ENCODE results near the gene NEO1.

The NEO1 gene

GRCh38 chr15:73325191-73325861 lies 273.1 kb downstream of the NEO1 start:
- WGBS (ENCODE audit: insufficient coverage, insufficient read length): no CpG with 5 or more reads among the region's 29 CpGs
- no peaks in the 10 kb centered on the region for H3K9me3 ChIP-seq (ENCODE audit: control insufficient read depth, insufficient read depth, low read length)
- H3K36me3 ChIP-seq (ENCODE audit: control insufficient read depth, insufficient read depth, low read length): peaks cover 6% of the 10 kb centered on the region
- no peak overlapping the region for H3K4me3 ChIP-seq (ENCODE audit: low read length)
- no peaks in the 10 kb centered on the region for H3K27me3 ChIP-seq (ENCODE audit: control insufficient read depth, insufficient read depth, low read length)
- no peak for DNase-seq (ENCODE audit: low read depth, low spot score)
- H3K27ac ChIP-seq (ENCODE audit: low read length): no peak overlapping the region
- no peaks in the 10 kb centered on the region for H3K4me1 ChIP-seq (ENCODE audit: control insufficient read depth, insufficient read depth, low read length)

- H3K36me3 ChIP-seq (ENCODE audit: control insufficient read depth, insufficient read depth, low read length): peaks cover 6% of the 10 kb centered on the region
- no CpG with 5 or more reads among the region's 4 CpGs for WGBS (ENCODE audit: insufficient coverage, insufficient read length)
- H3K4me1 ChIP-seq (ENCODE audit: control insufficient read depth, insufficient read depth, low read length): no peaks in the 10 kb centered on the region
- H3K27ac ChIP-seq (ENCODE audit: low read length): no peak overlapping the region
- no peak overlapping the region for H3K4me3 ChIP-seq (ENCODE audit: low read length)
- no peak for DNase-seq (ENCODE audit: low read depth, low spot score)
- H3K9me3 ChIP-seq (ENCODE audit: control insufficient read depth, insufficient read depth, low read length): no peaks in the 10 kb centered on the region
- H3K27me3 ChIP-seq (ENCODE audit: control insufficient read depth, insufficient read depth, low read length): no peaks in the 10 kb centered on the region
Observed at GRCh38 chr15:73326157-73326556, 273.9 kb downstream of the NEO1 start.

- Histone ChIP-seq H3K27ac (ENCODE audit: low read length) (no peak overlapping the region), H3K4me3 (ENCODE audit: low read length) (no peak overlapping the region), H3K36me3 (ENCODE audit: control insufficient read depth, insufficient read depth, low read length) (peaks cover 9% of the 10 kb centered on the region), H3K9me3 (ENCODE audit: control insufficient read depth, insufficient read depth, low read length) (no peaks in the 10 kb centered on the region), H3K27me3 (ENCODE audit: control insufficient read depth, insufficient read depth, low read length) (no peaks in the 10 kb centered on the region), H3K4me1 (ENCODE audit: control insufficient read depth, insufficient read depth, low read length) (no peaks in the 10 kb centered on the region)
- WGBS (ENCODE audit: insufficient coverage, insufficient read length): no CpG with 5 or more reads among the region's 12 CpGs
- DNase-seq (ENCODE audit: low read depth, low spot score): no peak
Observed at GRCh38 chr15:73328149-73328820, 276.0 kb downstream of the NEO1 start.

- no peak overlapping the region for H3K27ac ChIP-seq (ENCODE audit: low read length)
- WGBS (ENCODE audit: insufficient coverage, insufficient read length): no CpG with 5 or more reads among the region's 10 CpGs
Observed at GRCh38 chr15:73328981-73329380, 276.7 kb downstream of the NEO1 start.

GRCh38 chr15:73329501-73330200 lies 277.4 kb downstream of the NEO1 start:
- Histone ChIP-seq H3K9me3 (ENCODE audit: control insufficient read depth, insufficient read depth, low read length) (no peaks in the 10 kb centered on the region), H3K36me3 (ENCODE audit: control insufficient read depth, insufficient read depth, low read length) (0 out of 2 replicates have a peak, but pooled peaks cover 4% of the 10 kb centered on the region), H3K4me1 (ENCODE audit: control insufficient read depth, insufficient read depth, low read length) (no peaks in the 10 kb centered on the region), H3K4me3 (ENCODE audit: low read length) (no peak overlapping the region), H3K27me3 (ENCODE audit: control insufficient read depth, insufficient read depth, low read length) (no peaks in the 10 kb centered on the region), H3K27ac (ENCODE audit: low read length) (no peak overlapping the region)
- WGBS (ENCODE audit: insufficient coverage, insufficient read length): no CpG with 5 or more reads among the region's 21 CpGs
- DNase-seq (ENCODE audit: low read depth, low spot score): no peak

More at GRCh38 chr15:73328981-73329380, 276.7 kb downstream of the NEO1 start:
- DNase-seq (ENCODE audit: low read depth, low spot score): no peak
- Histone ChIP-seq H3K36me3 (ENCODE audit: control insufficient read depth, insufficient read depth, low read length) (peaks cover 4% of the 10 kb centered on the region; the same call in 1 of the 2 replicates), H3K27me3 (ENCODE audit: control insufficient read depth, insufficient read depth, low read length) (no peaks in the 10 kb centered on the region), H3K4me3 (ENCODE audit: low read length) (no peak overlapping the region), H3K9me3 (ENCODE audit: control insufficient read depth, insufficient read depth, low read length) (no peaks in the 10 kb centered on the region), H3K4me1 (ENCODE audit: control insufficient read depth, insufficient read depth, low read length) (no peaks in the 10 kb centered on the region)

- Histone ChIP-seq H3K4me1 (ENCODE audit: control insufficient read depth, insufficient read depth, low read length) (no peaks in the 10 kb centered on the region), H3K36me3 (ENCODE audit: control insufficient read depth, insufficient read depth, low read length) (0 out of 2 replicates have a peak, but pooled peaks cover 4% of the 10 kb centered on the region), H3K9me3 (ENCODE audit: control insufficient read depth, insufficient read depth, low read length) (no peaks in the 10 kb centered on the region), H3K27me3 (ENCODE audit: control insufficient read depth, insufficient read depth, low read length) (no peaks in the 10 kb centered on the region), H3K4me3 (ENCODE audit: low read length) (no peak overlapping the region), H3K27ac (ENCODE audit: low read length) (no peak overlapping the region)
- no peak for DNase-seq (ENCODE audit: low read depth, low spot score)
- WGBS (ENCODE audit: insufficient coverage, insufficient read length): no CpG with 5 or more reads among the region's 15 CpGs
Observed at GRCh38 chr15:73330206-73331051, 278.2 kb downstream of the NEO1 start.

- H3K27ac ChIP-seq (ENCODE audit: low read length): no peak overlapping the region
- no peaks in the 10 kb centered on the region for H3K9me3 ChIP-seq (ENCODE audit: control insufficient read depth, insufficient read depth, low read length)
- H3K27me3 ChIP-seq (ENCODE audit: control insufficient read depth, insufficient read depth, low read length): no peaks in the 10 kb centered on the region
- 0 out of 2 replicates have a peak, but pooled peaks cover 4% of the 10 kb centered on the region for H3K36me3 ChIP-seq (ENCODE audit: control insufficient read depth, insufficient read depth, low read length)
- no peak overlapping the region for H3K4me3 ChIP-seq (ENCODE audit: low read length)
- no peaks in the 10 kb centered on the region for H3K4me1 ChIP-seq (ENCODE audit: control insufficient read depth, insufficient read depth, low read length)
- WGBS (ENCODE audit: insufficient coverage, insufficient read length): no CpG with 5 or more reads among the region's 5 CpGs
- no peak for DNase-seq (ENCODE audit: low read depth, low spot score)
Observed at GRCh38 chr15:73331501-73331900, 279.2 kb downstream of the NEO1 start.

GRCh38 chr15:73331991-73332925 lies 280.0 kb downstream of the NEO1 start:
- no CpG with 5 or more reads among the region's 19 CpGs for WGBS (ENCODE audit: insufficient coverage, insufficient read length)
- DNase-seq (ENCODE audit: low read depth, low spot score): no peak
- no peaks in the 10 kb centered on the region for H3K27me3 ChIP-seq (ENCODE audit: control insufficient read depth, insufficient read depth, low read length)
- H3K9me3 ChIP-seq (ENCODE audit: control insufficient read depth, insufficient read depth, low read length): no peaks in the 10 kb centered on the region
- no peaks in the 10 kb centered on the region for H3K4me1 ChIP-seq (ENCODE audit: control insufficient read depth, insufficient read depth, low read length)
- H3K36me3 ChIP-seq (ENCODE audit: control insufficient read depth, insufficient read depth, low read length): 0 out of 2 replicates have a peak, but pooled peaks cover 4% of the 10 kb centered on the region
- H3K27ac ChIP-seq (ENCODE audit: low read length): no peak overlapping the region
- no peak overlapping the region for H3K4me3 ChIP-seq (ENCODE audit: low read length)

- no peak for DNase-seq (ENCODE audit: low read depth, low spot score)
- Histone ChIP-seq H3K9me3 (ENCODE audit: control insufficient read depth, insufficient read depth, low read length) (no peaks in the 10 kb centered on the region), H3K36me3 (ENCODE audit: control insufficient read depth, insufficient read depth, low read length) (0 out of 2 replicates have a peak, but pooled peaks cover 4% of the 10 kb centered on the region), H3K4me1 (ENCODE audit: control insufficient read depth, insufficient read depth, low read length) (no peaks in the 10 kb centered on the region), H3K4me3 (ENCODE audit: low read length) (no peak overlapping the region), H3K27ac (ENCODE audit: low read length) (no peak overlapping the region), H3K27me3 (ENCODE audit: control insufficient read depth, insufficient read depth, low read length) (no peaks in the 10 kb centered on the region)
- WGBS (ENCODE audit: insufficient coverage, insufficient read length): no CpG with 5 or more reads among the region's 2 CpGs
Observed at GRCh38 chr15:73333001-73333400, 280.7 kb downstream of the NEO1 start.

All from iPS DF 6.9 (cell line).